ENCODE measurements around the gene DCAF17.
A peak's percentile ranks its signal among the peaks of the same experiment; 100 is the strongest.
"Not testable (repeated sequence)": the region's sequence is repeated elsewhere in the genome, so short reads cannot be mapped to it uniquely, and the experiment has no call there.

DCAF17 gene

DNA sequence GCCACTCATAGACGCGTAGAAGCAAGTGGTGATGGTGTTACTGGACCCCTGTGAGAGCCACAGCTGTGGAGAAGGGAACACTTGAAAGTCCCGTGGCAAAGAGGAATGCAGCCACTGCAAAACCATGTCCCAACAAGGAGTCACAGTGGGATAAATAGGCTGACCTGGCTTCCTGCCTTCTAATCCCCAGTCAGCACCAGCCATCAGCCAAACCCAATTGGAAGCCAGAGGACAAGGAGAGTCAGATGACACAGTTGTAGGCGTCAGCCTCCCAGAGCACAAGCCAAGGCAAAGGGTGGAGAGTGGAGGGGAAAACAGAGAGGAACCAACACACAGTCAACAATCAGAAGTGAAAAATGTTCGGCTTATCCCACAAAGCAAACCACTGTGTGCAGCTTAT, 82.8 kb downstream of the DCAF17 start:
- DNase-seq: no peak

DNA sequence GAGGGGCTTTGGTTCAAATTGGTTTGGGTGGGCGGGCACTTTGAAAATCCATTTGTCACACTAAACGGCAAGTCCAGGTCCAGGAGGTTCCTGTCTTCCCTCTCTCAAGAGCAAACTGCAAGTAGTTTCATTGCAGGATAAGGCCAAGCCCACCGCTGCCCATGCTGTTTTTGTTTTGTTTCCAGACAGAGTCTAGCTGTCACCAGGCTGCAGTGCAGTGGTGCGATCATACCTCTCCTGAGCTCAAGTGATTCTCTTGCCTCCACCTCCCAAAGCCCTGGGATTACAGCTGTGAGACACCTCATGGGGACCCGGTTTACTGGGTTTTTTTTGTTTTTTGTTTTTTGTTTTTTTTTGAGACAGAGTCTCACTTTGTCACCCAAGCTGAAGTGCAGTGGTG, 86.4 kb downstream of the DCAF17 start:
- DNase-seq: no peak

DNA sequence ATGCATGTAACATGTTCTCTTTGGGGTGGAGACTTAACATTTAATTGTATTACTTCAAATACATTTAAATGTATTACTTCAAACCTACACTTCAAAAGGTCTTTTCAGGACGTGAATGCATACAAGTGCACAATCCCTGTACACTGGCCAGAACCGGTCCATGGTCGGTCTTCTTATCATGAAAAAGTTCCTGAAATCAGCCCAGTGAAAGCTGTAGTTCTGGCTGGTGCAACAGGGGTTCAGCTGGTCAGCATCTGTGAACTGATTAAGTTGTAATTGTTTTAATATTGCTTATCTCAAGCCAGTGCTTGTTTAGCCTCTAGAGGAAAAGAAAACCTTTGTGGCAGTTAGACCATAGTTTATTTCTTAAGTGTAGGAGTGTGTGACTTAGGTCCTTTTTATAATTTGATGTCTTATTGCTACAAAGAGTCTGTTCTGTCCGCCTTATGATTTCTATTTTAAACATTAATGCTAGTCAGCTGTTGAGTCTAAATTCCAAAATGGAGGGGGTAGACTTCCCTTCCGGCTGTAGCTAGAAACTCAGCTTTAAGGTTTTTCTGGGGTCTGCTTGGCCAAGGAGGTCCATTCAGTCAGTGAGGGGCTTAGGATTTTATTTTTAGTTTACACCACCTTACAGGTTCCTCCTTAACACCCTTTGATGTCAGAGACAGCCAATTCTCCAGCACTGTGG, 87.5 kb downstream of the DCAF17 start:
- no peak for DNase-seq

DNA sequence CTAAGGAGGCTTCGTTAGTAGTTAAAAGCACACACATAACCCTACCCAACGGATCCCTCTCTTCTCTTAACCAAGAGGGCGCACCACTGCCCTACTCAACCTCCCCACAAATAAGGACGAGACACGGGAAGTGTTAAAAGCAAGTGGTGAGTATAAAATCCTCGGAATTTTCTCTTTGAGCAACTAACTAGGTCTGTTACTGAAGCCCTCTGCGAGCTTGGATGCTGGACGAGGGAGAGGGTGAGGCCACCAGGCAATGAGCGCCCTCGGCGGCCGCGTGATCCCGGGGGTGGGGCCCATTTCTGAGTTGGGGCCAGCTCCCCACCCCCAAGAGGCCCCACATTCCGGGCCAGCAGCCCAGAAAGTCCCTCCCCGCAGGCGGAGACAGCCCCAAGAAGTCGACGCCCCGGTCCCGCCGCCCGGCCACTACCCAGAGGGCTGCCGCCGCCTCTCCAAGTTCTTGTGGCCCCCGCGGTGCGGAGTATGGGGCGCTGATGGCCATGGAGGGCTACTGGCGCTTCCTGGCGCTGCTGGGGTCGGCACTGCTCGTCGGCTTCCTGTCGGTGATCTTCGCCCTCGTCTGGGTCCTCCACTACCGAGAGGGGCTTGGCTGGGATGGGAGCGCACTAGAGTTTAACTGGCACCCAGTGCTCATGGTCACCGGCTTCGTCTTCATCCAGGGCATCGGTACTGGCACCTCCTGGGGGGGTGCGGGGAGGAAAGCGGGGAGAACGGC, 88.2 kb downstream of the DCAF17 start, which contains the start of gene CYBRD1:
Gene CYBRD1 (plus strand): TSS at position 423 of the 736 bp plus-strand sequence. CDS start 72 bp downstream, at position 495.
- DNase-seq: no peak

DNA sequence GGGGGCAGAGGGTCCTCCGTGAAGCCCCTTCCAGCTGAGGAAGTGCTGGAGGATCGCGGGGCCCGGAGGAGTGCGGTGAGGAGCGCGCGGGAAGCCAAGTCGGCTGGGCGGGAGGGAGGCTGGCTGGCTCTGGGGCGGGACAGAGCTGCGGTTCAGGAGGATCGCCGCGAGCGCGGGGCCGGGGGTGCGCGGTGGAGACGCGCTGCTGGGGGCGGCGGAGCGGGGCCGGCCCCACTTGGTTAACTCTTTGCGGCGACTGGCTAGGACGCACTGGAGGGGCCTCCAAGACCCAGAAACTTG, 88.7 kb downstream of the DCAF17 start:
- peak; percentile 16 for DNase-seq

DNA sequence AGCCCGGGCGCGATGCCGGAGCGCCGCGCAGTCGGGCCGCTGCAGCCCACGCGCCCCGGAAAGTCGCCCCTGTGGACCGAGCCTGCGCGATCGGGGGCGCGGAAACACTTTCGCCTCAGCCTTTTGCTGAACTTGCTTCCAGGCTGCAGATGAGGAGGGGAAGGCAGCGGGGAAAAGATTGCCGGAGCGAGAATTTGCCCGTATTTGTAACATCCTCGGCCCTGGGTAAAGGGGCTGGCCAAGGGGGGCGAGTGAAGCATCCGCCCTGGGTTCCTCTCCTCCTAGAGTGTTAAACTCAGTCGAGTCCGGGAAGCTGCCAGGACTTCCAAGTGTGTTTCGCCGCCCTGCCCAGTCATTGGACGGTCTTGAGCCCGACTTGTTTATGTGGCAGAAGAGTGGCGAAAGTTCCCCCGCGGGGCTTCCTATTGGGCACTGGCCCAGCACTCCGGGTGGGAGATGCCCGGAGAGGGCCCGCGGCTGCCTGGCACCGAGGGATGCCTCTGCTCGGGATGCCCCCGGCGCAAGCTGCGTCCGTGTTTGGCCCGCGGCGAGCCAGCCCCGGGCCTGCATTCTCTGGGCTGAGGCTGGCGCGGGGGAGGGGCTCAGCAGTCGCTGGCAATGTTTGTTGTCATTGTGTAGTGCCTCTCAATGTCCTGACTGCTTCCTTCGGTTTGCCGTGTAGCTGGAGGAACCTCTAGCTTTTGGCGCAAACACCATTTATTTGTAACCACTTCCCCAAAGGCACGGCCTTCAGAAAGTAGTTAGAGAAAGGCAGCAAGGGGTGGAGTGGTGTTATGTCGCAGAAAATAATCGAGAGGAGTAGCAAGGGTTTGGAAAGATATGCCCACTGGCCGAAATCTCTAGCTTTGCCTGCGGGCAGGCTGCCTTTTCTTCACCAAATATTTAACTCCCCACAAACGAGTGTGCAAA, 89.3 kb downstream of the DCAF17 start:
- no peak for DNase-seq

DNA sequence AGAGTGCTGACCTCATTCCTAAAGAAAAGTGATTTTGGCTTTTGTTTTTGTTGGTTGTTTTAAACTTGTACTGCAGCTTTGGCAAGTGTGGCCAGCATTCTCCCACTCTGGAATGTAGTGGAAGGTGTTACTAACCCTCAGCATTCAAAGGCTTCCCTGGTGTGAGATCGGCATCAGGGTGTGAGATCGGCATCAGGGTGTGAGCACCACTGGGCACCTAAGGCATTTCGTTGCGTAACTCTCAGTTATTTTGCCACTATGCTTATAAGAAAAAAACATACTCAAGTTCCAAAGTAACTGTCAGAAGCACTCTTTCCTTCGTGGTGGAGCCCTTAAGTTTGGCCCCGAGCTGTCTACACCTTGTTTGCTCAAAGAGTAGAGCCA, 90.0 kb downstream of the DCAF17 start:
- no peak for DNase-seq

DNA sequence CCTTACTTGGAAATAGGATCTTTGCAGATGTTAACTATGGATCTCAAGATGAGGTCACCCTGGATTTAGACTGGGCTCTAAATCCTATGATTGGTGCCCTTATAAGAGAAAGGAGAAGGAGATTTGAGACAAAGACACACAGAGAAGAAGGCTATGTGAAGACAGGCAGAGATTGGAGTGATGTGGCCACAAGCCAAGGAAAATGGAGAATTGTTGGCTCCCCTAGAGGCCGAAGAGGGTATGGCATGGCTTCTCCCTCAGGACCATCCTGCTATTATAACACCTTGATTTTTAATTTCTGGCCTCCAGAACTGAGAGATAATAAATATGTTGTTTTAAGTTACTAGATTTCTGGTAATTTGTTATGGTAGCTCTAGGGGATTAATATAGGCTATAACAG, 95.9 kb downstream of the DCAF17 start:
- DNase-seq: no peak

DNA sequence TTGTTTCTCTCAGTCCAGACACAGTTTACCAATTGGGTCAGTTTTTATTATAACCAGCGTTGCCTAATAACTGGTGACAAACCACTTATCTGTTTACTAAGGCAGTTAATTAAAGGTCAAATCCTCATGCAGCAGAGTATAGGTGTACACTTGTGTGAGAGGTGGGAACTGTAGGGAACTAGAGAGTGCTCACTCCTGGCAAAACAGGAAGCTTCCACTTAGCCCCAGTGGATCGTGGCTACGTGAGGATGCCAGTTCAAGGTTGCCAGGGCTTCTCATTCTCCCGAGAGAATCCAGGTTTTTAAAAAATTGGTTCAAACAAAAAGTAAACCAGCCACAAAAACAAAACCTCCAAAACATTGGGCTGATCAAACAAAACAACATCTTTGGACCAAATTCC, 96.4 kb downstream of the DCAF17 start:
- DNase-seq: no peak

DNA sequence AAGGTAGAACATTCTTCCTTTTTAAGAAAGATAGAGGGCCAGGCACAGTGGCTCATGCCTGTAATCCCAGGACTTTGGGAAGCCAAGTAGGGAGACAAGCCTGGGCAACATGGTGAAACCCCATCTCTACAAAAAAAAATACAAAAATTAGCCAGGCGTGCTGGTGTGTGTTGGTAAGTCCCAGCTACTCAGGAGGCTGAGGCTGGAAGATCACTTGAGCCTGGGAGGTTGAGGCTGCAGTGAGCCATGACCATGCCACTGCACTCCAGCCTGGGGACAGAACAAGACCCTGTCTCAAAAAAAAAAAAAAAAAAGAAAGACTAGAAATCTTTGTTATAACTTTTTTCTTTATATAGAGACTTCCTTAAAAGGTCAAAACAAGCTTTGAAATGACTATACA, 96.8 kb downstream of the DCAF17 start:
- DNase-seq: not testable (repeated sequence)

DNA sequence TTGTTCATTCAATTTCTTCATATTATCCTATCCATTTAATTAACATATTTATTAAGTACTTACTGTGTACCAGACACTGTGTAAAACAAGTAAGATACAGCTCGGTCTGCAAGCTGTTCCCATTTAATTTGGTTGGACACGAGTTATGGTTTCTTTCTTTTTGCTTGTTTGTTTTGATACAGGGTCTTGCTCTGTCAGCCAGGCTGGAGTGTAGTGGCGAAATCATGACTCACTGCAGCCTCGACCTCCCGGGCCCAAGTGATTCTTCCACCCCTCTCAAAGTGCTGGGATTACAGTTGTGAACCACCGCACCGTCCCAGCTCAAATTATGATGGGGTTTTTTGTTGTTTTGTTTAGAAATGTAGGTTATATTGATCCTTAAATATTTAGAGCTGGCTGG, 97.3 kb downstream of the DCAF17 start:
- DNase-seq: no peak

DNA sequence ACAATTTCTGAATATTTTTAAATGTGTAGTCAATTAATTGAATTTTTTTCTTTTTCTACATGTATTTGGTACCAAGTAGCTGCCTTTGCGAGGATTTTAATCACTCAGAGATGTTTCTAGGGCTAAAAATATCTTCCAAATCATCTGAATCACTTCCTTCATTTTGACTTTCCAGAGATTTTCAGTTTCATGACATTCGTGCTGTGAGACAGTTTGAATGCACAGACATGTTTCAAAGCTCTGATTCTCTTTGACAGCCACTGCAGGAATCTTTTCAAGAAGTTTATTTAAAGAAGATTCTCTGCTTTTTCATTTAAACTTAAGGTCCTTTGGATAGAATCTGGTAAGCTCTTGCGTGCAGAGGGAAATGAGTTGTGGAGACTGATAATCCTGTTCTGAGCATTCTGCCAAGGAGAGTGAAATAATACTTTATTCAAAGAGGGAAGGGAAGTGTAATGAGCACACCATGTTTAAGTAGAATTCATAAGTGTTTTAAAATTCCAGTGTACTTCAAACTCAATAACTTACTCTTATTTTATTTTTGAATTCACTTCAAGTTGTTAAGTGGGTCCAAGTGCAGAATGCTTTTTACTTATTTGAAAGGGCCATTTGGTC, 97.9 kb downstream of the DCAF17 start:
- no peak for DNase-seq

DNA sequence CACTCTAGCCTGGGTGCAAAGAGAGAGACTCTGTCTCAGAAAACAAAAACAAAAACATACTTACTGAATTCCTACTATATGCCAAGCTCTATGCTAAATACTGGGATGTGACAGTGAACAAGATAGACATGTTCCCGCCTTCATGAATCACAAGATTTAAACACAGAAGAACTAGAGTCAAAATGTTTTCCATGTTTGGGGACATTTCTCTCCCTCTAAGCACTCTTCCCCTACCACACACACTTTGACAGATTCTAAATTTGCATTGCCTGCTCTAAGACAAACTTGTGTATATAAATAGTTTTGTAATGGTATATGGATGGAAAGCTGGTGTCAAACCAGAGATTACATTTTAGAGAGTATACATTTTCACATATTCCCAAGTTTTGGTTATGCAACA, 99.3 kb downstream of the DCAF17 start:
- DNase-seq: no peak
